ENCODE data around the gene MYF5.

DNA sequence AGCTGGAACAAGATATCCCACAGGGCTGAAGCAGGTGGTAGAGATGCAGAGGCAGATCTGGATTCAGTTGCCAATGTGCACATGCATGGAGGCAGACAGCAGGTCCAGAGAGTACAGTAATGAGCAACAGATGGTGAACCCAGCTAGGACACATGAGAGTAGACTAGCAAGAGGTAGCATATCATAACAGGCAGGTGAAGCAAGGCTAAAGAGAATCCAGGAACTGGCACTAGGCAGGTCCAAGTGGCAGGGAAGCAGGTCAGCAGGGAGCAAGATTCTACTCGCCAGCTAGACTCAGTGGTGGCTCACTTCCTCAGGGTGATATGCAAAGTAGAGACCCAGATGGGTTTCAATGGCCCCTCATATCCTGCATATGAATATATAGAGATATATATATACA lies 24.6 kb upstream of the MYF5 start:
- TF ChIP-seq ZBTB7A (IDR thresholded peaks at IDR 0.05; ENCODE audit: low read depth) = no peak
- TF ChIP-seq, protein P1, sequence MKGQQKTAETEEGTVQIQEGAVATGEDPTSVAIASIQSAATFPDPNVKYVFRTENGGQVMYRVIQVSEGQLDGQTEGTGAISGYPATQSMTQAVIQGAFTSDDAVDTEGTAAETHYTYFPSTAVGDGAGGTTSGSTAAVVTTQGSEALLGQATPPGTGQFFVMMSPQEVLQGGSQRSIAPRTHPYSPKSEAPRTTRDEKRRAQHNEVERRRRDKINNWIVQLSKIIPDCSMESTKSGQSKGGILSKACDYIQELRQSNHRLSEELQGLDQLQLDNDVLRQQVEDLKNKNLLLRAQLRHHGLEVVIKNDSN (IDR thresholded peaks at IDR 0.05) = no peak
- TF ChIP-seq RAD21 (IDR thresholded peaks at IDR 0.05; ENCODE audit: low read depth) = no peak
- TF ChIP-seq EP300 (IDR thresholded peaks at IDR 0.05; ENCODE audit: borderline replicate concordance) = no peak
- TF ChIP-seq MAX (IDR thresholded peaks at IDR 0.05) = no peak
- no peak for TF ChIP-seq TEAD4 (IDR thresholded peaks at IDR 0.05)
- TF ChIP-seq, protein P2, sequence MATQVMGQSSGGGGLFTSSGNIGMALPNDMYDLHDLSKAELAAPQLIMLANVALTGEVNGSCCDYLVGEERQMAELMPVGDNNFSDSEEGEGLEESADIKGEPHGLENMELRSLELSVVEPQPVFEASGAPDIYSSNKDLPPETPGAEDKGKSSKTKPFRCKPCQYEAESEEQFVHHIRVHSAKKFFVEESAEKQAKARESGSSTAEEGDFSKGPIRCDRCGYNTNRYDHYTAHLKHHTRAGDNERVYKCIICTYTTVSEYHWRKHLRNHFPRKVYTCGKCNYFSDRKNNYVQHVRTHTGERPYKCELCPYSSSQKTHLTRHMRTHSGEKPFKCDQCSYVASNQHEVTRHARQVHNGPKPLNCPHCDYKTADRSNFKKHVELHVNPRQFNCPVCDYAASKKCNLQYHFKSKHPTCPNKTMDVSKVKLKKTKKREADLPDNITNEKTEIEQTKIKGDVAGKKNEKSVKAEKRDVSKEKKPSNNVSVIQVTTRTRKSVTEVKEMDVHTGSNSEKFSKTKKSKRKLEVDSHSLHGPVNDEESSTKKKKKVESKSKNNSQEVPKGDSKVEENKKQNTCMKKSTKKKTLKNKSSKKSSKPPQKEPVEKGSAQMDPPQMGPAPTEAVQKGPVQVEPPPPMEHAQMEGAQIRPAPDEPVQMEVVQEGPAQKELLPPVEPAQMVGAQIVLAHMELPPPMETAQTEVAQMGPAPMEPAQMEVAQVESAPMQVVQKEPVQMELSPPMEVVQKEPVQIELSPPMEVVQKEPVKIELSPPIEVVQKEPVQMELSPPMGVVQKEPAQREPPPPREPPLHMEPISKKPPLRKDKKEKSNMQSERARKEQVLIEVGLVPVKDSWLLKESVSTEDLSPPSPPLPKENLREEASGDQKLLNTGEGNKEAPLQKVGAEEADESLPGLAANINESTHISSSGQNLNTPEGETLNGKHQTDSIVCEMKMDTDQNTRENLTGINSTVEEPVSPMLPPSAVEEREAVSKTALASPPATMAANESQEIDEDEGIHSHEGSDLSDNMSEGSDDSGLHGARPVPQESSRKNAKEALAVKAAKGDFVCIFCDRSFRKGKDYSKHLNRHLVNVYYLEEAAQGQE (IDR thresholded peaks at IDR 0.05; ENCODE audit: low read depth) = no peak

Data from Ishikawa (cell line).